HUDEP-2 (cell line): Measurements from ENCODE around the gene CPED1.
A peak's percentile ranks its signal among the peaks of the same experiment; 100 is the strongest.
"Not testable (repeated sequence)": the region's sequence is repeated elsewhere in the genome, so short reads cannot be mapped to it uniquely, and the experiment has no call there.

Experiments
- DNase-seq, 76 experiments: peaks; one replicate each; lab custom pipeline; 2025; ENCODE audit not compliant: unreplicated experiment in 76 of 76; lab: John Stamatoyannopoulos, UW

Gene CPED1

DNA sequence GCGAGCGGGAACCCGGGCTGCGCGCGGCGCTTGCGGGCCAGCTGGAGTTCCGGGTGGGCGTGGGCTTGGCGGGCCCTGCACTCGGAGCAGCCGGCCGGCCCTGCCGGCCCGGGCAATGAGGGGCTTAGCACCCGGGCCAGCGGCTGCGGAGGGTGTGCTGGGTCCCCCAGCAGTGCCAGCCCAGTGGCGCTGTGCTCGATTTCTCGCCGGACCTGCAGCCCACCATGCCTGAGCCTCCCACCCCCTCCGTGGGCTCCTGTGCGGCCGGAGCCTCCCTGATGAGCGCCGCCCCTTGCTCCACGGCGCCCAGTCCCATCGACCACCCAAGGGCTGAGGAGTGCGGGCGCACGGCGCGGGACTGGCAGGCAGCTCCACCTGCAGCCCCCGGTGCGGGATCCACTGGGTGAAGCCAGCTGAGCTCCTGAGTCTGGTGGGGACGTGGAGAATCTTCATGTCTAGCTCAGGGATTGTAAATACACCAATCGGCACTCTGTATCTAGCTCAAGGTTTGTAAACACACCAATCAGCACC is 71.5 kb downstream of the CPED1 start:
- not testable (repeated sequence) for DNase-seq

DNA sequence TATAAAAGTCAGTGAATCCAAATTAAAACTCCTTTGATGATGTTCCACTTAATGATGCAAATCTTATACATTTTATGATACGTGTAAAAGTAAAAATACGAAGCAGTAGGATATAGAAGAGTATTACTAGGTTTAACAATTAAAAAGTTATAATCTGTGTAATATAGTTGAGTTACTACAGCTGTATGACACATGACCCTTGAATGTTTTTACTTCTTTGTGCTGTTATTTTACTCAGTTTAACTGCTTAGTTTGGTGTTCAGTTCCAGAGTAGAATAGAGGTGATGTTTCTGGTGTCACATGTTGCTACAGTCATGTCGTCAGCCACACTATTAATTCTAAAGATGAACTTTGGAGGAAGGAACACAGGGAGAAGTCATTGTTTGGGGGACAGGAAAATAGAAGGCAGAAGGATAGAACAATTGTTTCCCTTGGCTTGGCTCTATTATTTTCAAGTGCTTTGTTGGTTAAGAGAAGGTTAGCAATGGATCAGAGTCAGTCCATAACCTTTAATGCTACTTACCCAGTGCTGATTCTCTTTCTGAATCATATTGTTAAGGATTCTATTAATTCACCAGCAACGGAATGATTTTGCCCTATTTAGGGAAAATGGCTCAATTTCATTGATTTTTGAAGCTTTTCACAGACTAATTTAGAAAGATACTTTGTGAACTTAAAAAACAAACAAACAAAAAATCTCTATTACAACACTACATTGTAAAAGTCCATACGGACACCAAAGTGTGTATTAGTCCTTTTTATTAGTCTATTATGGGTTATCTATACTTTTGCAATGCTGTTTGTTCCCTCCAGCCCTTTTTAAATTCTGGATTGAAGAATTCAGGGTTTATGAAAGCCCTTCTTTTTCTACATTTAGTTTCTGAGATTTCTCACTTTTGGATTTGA is 73.4 kb downstream of the CPED1 start:
- no peak for DNase-seq

DNA sequence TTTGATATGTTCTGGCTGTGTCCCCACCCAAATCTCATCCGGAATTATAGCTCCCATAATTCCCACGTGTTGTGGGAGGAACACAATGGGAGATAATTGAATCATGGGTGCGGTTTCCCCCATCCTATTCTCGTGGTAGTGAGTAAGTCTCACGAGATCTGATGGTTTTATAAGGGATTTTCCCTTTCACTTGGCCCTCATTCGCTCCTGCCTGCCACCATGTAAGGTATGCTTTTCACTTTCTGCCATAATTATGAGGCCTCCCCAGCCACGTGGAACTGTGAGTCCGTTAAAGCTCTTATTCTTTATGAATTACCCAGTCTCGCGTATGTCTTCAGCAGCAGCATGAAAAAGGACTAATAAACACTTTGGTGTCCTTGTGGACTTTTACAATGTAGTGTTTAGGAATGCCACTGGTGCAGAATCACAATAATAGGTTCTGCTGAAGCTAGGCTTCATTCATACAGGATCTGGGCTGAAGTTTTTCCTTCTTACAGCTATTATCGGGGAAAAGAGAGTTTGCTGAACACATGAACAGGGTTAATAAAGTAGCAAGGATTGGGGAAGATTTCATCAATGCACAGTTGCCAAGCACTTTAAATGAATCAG is 74.3 kb downstream of the CPED1 start:
- no peak for DNase-seq

DNA sequence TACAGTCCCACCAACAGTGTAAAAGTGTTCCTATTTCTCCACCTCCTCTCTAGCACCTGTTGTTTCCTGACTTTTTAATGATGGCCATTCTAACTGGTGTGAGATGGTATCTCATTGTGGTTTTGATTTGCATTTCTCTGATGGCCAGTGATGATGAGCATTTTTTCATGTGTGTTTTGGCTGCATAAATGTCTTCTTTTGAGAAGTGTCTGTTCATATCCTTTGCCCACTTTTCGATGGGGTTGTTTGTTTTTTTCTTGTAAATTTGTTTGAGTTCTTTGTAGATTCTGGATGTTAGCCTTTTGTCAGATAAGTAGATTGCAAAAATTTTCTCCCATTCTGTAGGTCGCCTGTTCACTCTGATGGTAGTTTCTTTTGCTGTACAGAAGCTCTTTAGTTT is 79.2 kb downstream of the CPED1 start:
- not testable (repeated sequence) for DNase-seq

DNA sequence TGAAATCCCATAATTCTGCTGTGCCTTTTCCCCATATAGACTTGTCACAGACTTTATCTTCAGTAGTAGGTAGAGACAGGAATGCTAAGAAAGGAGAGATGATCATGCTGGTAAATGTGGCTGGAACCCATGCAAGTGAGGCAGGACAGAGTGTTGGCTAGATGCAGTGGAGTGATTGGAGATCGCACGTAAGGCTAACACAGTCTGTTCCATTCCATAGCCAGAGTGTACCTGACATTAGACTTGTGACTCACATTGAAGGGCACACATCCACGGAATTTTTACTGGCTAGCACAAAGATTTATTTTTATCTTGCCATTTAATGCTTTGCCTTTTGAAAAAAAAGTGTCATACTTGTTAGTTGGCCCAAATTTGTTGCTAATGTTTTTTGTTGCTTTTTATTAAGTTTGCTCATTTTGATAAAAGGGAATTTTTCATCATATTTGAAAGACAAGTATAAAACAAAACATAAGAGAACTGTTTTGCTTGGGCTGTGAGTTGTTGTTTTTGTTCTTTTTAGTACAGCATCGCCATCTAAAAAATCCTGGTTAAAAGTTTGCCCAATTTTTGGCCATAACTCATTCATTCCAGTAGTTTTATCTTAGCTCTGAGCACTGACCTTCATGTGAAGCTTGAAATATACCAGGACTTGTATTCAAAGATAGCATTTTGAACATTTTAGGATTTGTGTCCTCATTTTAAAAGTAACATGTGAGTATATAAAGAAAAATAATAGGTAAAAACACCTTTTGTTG is 81.0 kb downstream of the CPED1 start:
- DNase-seq, result no peak

DNA sequence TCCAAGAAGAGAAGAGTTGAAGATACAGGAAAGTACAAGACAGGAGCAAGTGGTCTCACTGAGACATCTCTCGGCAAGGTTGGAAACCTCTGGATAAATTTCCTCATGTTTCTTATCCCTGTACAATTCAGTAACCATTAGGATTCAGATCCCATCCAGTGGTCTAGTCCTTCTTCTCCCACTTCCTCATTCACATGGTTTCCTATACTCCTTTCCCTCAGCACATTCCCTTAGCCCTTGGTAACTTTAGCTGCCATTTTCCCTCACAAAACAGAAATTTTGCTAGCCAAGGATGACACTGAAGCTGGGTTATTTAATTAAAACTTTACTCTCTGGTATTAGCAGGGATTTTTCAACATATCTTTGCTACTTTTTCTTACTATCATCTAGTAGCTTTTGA is 82.6 kb downstream of the CPED1 start:
- DNase-seq, result no peak

DNA sequence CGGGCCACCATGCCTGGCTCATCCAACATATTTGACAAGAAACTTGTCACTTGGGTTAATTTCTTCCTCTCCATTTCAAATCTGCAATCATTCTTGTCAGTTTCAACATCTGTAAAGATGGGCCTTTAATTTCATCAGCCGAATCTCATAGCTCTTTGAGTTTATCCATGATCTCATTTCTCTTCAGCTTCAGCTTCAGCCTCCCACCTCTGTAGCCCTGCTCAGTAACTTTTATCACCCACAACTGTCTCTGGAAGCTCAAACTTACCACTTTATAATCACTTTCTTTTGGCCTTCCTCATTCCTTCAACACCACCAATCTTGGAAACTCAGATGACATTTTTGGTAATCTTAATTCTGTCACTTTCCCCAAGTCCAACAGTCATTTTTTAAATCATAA is 83.2 kb downstream of the CPED1 start:
- DNase-seq, result no peak

DNA sequence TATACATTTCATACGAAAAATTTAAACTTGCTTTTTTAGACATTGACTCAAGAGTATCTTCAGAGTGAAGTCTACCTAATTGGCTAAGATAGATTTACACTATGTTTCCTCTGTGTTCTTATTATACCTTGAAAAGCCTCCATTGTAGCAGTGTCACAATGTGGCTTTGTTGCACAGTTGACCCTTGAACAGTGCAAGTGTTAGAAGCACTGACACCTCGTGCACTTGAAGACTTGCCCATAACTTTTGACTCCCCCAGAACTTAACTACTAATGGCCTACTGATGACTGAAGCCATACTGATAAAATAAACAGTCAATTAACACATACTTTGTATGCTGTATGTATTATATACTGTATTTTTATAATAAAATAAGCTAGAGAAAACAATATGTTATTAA is 84.3 kb downstream of the CPED1 start:
- DNase-seq, result no peak

DNA sequence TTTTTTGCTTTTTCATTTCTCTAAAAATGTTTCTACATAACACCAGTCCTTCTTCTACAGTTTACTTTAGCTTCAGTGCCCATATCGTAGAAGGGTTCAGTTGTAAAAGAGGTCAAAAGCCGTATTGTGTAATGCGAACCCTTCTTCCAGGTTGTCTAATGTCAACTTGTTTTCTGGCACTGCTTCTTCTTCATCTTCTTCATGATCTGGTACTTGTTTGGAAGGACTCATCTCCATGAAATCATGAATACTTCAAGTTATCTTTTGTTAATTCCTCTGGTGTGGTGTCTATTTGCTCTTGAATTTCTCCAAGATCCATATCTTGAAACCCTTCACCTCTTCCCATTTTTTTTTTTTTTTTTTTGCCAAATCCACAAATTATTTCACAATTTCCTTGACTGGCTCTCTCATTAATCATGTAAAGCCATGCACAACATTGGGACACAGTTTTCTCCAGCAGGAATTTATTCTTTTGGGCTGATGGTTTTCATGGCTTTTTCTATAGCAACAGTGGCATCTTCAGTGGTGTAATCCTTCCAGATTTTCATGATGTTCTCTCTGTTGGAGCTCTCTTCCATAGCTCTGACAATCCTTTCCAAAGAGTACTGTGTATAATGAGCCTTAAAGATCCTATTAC is 85.1 kb downstream of the CPED1 start:
- DNase-seq, result no peak

DNA sequence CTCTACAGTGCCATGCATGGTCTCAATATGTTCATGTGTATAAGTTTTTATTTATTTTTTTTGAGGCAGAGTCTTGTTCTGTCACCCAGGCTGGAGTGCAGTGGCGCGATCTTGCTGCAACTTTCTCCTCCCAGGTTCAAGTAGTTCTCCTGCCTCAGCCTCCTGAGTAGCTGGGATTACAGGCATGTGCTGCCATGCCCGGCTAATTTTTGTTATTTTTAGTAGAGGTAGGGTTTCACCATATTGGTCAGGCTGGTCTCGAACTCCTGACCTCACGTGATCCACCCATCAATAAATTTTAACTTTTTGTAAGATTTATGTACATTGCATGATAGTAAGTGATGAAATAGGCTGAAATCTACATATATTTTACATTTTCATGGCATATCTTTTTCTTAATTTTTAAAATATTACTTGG is 86.9 kb downstream of the CPED1 start:
- DNase-seq, result not testable (repeated sequence)

DNA sequence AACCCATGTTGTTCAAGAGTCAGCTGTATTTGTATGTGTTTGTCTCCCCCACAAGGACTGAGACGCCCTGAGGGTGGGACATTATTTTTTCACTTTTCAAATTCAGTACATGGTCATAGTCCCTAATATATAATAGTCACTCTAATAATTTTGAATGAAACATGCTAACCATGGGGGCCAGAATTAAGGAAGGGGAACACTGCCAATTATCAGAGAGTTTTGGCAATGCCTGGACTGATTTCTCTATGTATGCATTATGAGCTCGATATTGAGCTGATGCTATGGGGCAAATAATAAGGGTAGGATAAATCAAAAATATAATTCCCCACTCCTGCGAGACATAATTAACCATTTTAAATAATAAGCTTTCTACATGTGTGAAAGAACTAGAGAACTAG is 87.4 kb downstream of the CPED1 start:
- peak in 7 of 76 experiments; percentile 6 to 58 (median 31) for DNase-seq

DNA sequence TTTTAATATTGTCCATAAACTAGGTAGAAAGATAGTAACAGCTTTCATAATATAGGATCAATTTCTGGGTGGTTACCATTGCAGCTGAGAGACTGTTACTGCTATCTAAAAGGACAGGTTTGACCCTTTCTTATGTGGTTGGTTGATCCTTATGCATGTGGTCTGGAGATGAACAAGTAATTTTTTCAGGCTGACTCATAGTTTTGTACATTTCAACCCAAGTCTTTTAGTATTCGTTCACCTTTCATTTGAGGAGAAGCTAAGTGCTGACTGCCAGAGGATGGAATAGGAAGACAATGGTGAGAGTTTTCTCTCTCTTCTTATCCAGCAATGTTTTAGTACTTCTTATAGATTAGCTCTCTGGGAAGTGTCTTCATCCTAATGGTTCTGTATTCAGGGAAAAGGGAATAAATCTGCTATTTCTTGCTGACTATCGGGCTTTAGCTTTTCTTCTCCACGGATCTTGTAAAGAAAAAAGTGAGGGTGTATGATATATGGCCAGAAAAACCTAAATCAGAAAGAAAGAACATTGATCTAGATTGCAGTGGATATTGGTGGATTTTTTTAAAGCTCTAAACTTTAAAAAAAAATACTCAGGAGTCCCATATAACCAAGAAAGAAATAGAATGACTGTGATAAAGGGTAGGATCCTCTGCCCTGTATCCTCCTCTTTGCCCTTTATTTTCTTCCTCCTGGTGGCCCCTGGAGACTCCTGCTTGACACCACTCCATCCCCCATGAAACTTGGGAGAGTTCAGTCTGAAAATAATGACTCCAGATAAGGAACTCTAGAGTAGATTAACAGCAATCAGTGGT is 88.0 kb downstream of the CPED1 start:
- DNase-seq, result peak in 37 of 76 experiments; percentile 8 to 88 (median 64)

DNA sequence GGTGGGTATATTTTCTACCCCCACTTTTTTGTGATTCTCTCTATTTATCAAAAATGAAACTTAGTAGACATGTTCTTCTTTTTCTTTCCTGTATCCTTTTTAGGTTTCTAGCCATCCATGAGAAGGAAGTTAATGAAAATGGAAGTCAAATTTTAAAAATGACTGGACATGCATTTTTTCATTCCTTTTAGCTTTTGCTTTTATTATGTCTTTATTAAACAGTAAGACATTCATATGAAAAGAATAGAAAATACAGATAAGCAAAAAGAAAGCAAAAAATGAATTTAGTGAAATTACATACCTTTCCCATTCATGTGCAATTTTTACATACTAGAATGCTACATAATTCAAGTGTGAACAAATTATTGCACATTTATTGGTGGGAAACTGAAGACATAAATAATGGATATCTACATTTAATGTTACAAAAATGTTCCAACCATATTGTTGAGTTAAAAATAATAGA is 88.7 kb downstream of the CPED1 start:
- DNase-seq, result peak in 1 of 76 experiments; percentile 26

DNA sequence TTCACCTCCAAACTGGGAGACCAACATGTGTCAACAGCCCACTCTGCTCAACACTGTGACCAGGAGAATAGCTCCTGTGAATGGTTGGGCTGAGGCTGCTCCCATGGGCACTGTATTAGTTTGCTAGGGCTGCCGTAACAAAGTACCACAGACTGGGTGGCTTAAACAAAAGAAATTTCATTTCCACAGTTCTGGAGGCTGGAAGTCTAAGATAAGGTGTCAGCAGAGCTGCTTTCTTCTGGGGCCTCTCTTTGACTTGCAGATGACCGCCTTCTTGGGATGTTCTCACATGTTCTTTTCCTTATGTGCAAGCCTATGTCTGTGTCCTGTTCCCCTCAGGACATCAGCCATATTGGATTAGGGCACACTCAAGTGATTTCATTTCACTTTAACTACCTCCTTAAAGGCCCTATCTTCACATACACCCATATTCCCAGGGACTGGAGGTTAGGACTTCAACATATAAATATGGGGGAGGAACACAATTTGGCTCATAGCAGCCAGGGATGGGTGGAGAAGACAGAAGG is 90.3 kb downstream of the CPED1 start:
- DNase-seq, result peak in 24 of 76 experiments; percentile 8 to 57 (median 28)

DNA sequence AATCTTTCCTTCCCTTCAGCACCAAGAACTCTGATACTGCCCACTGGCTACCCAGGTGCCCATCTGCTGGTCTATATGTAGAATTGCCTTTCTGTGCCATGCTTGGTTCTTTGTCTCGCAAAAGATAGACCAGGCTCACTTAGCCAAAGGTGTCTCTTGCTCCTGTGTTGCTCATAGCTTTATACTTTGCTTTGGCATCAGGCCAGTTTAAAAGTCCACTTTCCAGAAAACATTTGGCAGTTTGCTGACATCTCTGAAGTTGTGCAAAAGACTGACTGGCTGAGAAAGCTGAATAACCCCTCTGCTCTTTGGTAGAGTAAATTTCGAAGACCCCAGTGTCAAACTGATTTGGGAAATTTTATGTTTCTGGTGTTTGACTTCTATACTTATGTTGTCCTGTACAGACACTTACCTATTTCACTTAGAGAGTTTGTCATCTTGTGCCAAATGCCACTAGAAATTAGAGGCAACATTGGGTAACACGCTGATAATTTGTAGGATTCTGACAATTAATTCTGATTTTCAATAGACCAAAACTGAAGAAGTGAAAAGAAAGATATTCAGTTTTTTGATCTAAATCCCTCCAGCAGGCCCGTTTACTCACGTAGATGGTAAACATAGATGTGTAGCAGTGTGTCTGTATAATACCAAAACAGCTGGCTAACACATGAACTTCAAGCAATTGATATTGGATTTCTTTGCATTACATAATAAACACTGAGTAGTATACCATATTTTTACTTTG is 91.1 kb downstream of the CPED1 start:
- DNase-seq, result peak in 18 of 76 experiments; percentile 5 to 53 (median 27)

DNA sequence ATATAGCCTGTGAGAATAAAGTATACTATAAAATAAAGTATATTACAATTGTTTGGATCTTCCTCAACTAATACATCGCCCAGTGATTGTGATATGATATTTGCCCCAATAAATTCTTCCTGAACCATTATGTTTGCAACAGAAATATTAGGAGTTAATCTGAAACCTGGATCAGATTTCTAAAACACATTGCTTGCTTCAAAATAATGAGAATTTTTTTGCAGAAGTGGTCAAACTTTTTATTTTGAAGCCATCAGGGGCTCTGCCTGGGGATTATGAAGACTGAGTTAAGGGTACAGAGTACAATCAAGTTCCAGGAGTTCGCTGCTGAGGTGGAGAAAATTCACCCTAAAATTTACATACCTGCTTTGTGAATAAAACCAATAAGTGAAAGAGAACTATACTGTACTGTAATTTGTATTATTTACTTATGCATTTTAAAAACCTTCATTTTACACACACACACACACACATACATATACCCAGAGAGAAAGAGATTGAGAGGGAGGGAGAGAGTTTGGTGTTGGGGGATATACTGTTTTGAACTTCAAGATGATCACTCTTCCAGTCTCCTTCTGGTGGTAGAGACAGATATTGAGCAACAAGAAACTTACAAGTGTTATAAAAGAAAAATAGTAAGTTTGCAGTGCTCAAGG is 91.9 kb downstream of the CPED1 start:
- no peak for DNase-seq

DNA sequence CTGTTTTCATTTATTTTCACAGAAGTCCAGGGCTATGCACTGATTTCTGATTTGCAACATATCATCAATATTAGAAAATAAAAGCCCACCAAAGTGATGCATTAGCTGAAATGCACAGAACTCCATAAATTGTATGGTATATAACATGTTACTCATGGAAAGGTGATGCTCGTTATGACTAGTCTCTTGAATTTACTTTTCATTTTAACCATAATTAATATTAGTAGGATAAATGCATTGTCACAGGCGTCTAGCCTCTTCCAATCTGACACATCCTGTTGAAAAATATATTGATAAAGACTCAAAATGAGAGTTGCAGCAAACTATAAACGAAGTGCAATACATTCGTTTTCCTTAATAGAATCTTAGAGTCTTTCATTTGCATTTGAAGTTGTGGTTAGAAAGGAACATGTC is 92.4 kb downstream of the CPED1 start:
- DNase-seq, result no peak

DNA sequence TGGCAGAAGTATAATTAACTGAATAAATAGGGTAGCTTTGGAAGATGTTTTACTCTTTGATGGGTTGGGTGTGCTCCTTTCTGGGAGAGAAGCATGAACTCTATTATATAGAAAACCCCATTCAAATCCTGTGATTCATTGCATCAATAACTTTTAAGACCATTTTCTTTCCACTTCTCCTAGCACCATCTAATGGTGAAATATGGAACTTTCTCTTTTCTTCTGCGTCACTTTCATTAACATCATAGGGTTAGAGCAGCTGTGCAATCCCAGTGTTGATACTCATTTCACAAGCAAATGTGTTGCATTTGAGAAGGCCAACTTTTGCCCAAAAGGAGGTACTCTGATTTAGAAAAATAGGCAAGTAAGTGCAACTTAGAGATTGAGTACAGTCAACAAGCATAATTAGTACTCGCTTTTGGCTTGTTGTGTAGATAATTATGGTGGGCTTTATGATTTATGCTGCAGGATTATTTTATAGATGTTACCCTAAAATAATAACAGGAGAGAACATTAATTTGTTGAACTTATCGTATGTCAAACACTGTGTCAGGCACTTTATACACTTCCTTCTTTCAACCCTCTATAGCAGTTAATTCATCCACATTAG is 92.9 kb downstream of the CPED1 start:
- DNase-seq, result peak in 32 of 76 experiments; percentile 11 to 75 (median 54)
